ENCODE data around the gene SEC61G.

The SEC61G gene

DNA sequence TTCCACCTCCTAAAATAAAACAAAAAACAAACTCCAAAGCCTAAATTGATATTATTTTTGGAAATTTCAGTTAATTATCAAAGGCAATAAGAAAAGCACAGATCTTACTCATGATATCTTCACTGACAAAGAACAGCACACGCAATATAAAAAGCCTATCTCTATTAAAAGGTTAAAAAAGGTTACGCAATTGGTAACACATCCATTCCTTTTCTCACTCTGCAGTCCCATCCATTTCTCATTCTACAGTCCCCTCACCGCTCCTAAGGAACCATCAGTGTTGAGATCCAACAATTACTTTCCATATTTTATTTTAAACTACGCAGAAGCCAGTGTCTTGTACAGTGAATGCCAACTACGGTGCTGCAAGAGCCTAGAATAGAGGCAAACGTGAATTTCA, 1.3 kb downstream of the SEC61G start:
- DNase-seq, result no peak

DNA sequence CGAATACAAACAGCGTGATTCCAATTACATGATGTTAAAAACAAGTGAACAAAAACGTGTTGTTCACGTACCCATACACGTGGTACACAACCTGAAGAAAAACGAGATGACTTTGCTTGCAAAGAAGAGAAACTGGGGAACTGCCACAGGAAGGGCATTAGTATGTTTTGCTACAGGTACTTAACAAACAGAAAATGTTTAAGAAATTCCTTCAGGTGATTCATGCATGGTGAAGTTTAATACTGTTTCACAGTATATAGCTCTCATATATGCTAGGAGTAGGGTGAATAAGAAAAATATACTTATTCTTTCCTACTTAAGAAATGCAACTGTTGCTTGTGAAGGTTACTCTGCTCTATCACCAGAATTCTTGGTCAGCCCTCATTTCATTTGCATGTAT, 9.8 kb downstream of the SEC61G start:
- no peak for DNase-seq

DNA sequence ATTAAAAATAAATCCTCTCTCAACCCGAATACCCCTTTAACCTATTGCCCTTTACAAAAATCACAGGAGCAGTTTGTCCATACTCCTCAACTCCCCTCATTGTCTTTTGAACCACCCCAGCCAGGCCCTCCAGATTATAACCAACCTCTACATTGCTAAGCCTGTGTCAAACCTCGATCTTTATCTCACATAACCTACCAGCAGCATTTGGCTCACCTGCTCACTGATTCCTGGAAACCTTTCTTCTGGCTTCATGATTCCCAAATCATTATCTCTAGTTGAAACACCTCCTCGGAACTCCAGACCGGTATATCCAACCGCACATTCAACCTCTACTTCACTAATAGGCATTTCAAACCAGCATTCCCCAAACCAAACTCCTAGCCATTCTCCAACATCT, 11.8 kb downstream of the SEC61G start:
- DNase-seq, result no peak

DNA sequence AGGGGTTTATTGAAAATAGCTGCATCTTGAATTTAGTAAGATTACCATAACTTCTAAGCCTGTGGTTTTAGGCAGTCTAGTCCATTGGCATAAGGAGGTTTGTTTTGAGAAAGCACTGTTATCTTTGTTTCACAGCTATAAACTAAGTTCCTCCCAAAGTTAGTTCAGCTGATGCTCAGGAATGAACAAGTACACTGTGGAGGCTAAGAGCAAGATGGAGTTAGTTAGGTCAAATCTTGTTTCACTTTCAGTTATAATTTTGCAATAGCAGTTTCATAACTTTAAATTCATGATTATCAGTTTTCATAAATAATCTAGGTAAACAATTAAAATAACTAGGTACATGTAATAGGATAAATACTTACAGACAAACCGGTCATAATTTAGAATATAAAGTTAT, 15.4 kb downstream of the SEC61G start:
- no peak for DNase-seq

DNA sequence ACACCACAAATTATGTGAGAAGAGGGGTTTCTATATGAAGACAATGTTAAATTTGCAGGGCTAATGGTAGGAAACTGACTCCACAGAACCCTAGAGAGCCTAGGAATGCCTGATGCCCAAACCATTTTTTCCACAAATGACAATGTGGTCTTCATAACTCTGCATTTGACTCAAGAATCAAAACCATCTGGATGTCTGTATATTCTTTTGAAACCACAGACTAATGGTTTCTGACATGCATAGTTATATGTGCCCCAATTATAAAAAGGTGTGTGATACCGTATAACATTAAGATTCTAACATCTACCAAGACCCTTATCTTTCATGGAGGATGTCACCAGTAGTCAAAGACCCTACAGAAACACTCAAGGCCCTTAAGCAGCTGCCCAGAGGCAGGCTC, 20.3 kb downstream of the SEC61G start:
- DNase-seq, result no peak

DNA sequence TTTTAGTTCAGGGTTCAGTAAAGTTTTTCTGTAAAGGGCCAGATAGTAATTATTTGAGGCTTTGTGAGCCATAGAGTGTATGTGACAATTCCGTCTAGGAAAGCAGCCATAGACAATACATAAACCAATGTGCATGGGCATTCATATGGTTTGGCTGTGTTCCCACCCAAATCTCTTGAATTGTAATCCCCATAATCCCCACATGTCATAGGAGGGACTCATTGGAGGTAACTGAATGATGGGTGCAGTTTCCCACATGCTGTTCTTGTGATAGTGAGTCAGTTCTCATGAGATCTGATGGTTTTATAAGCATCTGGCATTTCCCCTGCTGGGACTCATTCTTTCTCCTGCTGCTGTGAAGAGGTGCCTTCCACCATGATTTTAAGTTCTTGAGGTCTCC, 29.9 kb downstream of the SEC61G start:
- no peak for DNase-seq

DNA sequence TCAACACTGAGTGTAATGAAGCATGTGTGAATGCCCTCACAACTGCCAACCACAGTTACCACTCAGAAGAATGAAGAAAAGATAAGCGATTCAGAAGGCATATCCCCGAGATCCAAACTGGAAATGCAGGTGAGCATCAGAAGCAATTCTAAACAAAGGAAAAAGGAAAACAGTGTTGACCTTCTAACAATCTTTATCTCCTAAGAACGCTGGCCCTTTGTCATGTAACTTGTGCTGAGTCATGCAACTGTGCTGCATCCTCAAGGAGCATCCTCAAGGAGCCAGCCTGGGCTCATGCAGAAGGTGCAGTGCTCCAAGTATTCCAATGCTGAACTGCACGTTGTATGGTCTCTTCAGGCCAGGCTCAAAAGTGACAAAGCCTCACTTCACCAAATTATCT, 30.6 kb downstream of the SEC61G start:
- DNase-seq, result no peak

DNA sequence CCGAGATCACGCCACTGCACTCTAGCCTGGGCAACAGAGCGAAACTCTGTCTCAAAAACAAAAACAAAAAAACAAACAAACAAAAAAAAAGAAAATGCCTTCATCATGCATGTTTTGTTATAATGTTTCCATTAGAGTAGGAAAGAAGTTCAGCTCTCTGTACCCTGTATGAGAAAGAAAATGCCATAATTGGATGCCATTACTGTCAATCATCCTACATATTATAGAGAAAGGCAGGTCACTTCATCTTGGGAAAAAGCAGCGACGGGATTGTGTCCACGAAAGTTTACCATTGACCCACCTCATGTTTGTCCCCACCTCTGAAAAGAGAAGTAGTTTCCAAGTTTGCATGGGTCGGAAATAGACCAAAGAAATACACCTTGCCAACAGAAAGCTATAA, 33.8 kb downstream of the SEC61G start:
- no peak for DNase-seq

DNA sequence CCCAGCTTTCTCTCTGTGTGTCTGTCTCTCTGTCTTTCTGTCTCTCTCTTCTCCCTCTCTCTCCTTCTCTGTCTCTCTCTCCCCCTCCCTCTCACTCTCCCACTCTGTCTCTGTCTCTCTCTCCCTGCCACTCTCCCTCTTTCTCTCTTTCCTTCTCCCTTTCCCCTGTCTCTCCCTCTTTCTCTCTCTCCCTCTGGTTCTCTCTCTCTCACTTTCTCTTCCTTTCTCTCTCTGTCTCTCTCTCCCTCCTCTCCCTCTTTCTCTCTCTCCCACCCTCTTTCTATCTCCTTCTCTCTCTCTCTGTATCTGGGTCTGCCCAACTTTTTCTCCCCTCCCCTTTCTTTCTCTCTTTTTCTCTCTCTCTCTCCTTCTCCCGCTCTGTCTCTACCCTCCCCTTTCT, 36.5 kb downstream of the SEC61G start:
- no peak for DNase-seq

DNA sequence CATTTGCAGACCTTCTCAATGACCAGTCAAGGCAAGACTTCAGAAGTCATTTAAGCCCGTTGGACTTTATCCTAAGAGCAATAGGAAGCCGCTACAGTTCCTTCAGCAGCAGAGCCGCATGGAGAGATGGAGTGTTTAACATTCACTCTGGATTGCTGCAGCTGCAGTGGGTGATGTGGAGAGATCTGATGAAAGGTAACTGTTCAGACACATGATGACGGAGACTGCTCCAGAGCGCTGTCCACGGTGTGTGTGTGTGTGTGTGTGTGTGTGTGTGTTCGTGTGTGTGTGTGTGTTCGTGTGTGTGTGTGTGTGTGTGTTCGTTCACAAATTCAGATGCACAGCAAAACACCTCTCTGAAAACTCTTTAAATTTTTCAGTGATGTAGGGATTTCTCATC, 37.0 kb downstream of the SEC61G start:
- no peak for DNase-seq

DNA sequence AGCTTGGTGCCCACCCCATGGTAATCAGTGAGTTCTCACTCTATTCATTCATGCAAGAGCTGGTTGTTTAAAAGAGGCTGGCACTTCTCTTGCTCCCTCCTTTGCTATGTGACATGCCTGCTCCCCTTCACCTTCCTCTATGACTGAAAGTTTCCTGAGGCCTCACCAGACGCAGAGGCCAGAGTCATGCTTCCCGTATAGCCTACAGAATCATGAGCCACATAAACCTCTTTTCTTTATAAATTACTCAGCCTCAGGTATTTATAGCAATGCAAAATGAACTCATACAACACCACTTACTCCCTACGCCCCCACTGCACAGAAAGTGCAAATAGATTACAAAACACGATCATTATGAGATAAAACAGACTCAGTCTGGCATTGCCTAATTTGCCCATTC, 39.0 kb downstream of the SEC61G start:
- DNase-seq, result no peak

DNA sequence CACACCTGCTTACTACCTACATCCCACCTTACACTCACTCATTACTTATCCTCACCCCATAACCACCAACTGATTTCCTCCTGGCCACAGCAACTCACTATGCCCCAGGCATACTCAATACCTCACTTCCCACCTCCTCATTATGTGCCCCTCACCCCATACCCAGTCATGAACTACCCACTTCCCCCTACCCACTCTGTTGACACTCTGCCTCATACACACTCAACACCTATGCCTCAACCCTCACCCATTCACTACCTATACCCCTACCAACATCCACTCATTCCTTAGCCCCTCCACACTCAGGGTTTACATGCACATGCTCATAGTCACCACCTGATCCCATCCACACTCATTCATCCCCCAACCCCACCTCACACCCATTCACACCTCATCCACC, 39.6 kb downstream of the SEC61G start:
- no peak for DNase-seq

DNA sequence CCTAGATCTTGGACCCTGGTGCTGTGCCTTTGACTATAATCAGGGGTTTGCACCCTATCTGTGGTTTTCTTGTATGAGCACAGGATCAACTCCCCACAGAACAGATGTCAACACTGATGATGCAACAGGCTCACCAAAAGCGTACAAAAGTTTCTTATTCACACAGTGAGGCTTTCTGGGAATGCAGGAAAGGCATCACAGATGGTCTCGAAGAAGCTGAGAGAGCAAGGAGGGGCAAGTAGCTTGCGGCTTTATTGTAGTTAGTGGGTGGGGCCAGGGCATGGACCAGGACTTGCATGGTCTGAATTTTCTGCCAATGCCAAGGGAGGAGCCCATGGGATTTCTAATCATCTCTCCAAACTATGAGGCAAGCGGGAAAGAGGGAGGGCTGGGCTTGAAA, 46.2 kb downstream of the SEC61G start:
- DNase-seq, result no peak

DNA sequence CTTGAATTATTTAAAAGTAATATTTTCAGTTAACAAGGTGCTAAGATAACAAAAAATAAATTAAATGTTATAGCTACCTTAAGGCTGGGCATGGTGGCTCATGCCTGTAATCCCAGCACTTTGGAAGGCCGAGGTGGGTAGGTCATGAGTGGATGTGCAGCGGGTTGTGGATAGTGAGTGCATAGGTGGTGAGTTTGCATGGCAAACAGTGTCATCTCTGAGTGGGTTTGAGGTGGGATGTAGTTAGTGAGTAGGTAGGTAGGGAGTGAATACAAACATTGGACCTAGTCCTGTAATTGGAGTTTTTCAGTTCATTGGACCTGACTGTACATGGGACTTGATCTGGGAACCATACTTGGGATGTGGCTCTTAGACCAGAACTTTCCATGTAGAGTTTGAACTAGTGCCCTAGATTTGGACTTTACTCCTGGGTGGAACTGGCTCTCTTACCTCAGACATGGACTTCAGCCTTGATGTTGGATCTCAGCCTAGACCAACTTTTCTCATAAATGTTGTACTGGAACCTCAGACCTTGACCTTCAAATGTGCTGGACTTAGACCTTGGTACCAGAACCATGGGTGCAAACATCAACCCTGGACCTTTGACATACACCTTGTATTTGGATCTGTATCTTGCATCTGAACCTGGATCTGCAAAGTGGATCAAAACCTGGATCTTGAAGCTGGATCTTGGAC, 47.0 kb downstream of the SEC61G start:
- DNase-seq, result no peak

DNA sequence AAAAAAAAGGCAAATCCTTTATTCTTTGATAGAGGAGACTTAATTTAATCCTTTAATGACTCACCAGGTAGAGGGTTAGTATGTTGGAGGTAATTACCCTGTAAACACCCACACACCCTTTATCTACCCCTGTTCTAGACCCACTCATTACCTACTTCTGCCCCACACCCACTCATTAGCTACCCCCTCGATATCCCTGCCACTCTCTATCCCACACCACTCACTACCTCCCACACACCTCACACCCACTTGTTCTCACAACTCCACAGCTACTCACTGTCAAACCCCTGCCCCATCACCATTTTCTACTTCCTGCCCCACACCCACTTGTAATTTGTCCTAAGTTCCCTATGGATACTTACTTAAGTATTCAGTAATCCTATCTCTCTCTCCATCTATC, 49.7 kb downstream of the SEC61G start:
- no peak for DNase-seq

DNA sequence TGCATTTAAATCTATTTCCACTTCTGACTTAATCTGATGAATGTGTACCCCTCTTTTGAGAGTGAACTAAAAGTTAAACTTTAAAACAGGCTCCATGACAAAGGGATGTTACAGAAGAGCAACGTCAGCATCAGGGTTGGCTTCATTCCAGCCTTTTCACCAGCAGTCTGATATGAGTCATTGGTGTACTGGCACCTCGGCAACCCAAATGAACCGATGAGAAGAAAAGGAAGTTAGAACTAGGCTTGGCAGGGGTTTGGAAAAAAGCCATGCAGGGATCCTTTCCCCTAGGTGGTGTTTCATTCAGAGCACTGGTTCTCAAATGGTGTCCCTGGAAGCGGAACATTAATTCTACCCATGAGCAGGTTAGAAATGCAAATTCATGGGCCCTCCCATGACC, 53.6 kb downstream of the SEC61G start:
- DNase-seq, result no peak

DNA sequence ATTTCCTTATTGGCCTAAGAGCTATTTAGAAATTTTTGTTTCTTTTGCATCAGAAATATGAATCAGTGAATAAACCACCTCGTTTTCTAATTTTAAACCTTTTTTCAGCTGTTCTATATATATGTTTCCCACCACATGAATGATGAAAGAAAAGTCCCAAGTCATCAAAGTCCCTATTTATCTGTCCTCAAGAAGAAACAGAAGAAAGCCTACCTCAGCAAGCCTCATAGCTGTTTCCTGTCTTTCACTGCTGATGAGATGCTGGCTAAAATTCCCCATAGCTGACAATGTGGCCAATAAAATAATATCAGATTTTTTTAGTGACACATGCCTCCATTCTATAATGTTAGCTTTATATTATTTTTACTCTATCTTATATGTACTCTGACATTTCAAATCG, 54.2 kb downstream of the SEC61G start:
- DNase-seq, result no peak
